Stimulated activated CD8-positive, alpha-beta memory T cell treated with anti-CD3 and anti-CD28 coated beads, Interleukin-2, amount 100 ng/mL, for 48 hours (primary cell): ENCODE data around the gene KCNJ15.
"Not testable (repeated sequence)": the region's sequence is repeated elsewhere in the genome, so short reads cannot be mapped to it uniquely, and the experiment has no call there.

Experiments used
- DNase-seq, 2 donors: peaks; one replicate each; pipeline ENCODE4 v3.0.0-alpha.2; 2020; ENCODE audit warnings: low read depth in 2 of 2

The KCNJ15 gene

GRCh38 chr21:38244885-38245869 is 11.6 kb upstream of the KCNJ15 start:
- DNase-seq: peak; percentile 39 to 41

- DNase-seq: no peak
Observed at GRCh38 chr21:38246511-38246910, 10.3 kb upstream of the KCNJ15 start.

- not testable (repeated sequence) for DNase-seq
Observed at GRCh38 chr21:38247054-38247453, 9.7 kb upstream of the KCNJ15 start.

- no peak for DNase-seq
Observed at GRCh38 chr21:38247738-38248510, 8.9 kb upstream of the KCNJ15 start.

- no peak for DNase-seq
Observed at GRCh38 chr21:38249256-38249655, 7.5 kb upstream of the KCNJ15 start.

GRCh38 chr21:38249696-38250278 is 7.0 kb upstream of the KCNJ15 start:
- no peak for DNase-seq

GRCh38 chr21:38250991-38251418 is 5.8 kb upstream of the KCNJ15 start:
- no peak for DNase-seq

- DNase-seq: no peak
Observed at GRCh38 chr21:38254970-38255369, 1.8 kb upstream of the KCNJ15 start.

- DNase-seq: no peak
Observed at GRCh38 chr21:38255571-38256117, 1.1 kb upstream of the KCNJ15 start.

- DNase-seq: no peak
Observed at GRCh38 chr21:38257667-38258066, 876 bp downstream of the KCNJ15 start.

- DNase-seq: no peak
Observed at GRCh38 chr21:38258521-38259485, 2.0 kb downstream of the KCNJ15 start.

- no peak for DNase-seq
Observed at GRCh38 chr21:38259665-38260064, 2.9 kb downstream of the KCNJ15 start.

- no peak for DNase-seq
Observed at GRCh38 chr21:38260426-38260825, 3.6 kb downstream of the KCNJ15 start.

- no peak for DNase-seq
Observed at GRCh38 chr21:38261851-38262250, 5.1 kb downstream of the KCNJ15 start.

GRCh38 chr21:38263493-38263892 is 6.7 kb downstream of the KCNJ15 start:
- DNase-seq: no peak

- DNase-seq: no peak
Observed at GRCh38 chr21:38264571-38264970, 7.8 kb downstream of the KCNJ15 start.

GRCh38 chr21:38265166-38265565 is 8.4 kb downstream of the KCNJ15 start:
- no peak for DNase-seq

GRCh38 chr21:38266732-38267131 is 9.9 kb downstream of the KCNJ15 start:
- no peak for DNase-seq

- DNase-seq: no peak
Observed at GRCh38 chr21:38267136-38267755, 10.5 kb downstream of the KCNJ15 start.
